Measurements from ENCODE around the gene NFKB1. TPM values are rescaled to one million over a fixed set of nuclear protein-coding genes. Genes with fewer than 3 reads are reported as not detected.

The NFKB1 gene
- total RNA-seq, 1 donor from 2014 or later = 20.6 TPM

DNA sequence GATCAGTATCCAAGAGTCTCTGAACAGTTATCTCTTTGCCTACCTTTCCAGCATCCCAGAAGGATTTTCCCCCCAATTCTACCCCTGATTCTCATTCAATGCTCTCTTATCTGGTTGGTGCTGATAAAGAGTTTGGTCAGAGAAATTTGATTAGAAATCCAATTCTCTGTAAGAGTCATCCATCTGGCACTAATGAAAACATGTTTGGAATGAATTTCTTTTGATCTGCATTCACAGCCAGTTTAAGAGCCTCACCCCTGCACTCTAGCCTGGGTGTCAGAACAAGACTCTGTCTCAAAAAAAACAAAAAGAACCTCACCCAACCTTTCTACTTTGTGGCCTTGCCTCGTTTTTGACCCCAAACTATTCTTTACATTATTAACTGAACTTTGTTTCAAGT, 137.5 kb downstream of the NFKB1 start:
- H3K9me3 Mint-ChIP-seq = no peaks in the 10 kb centered on the region
- H3K27ac Mint-ChIP-seq = no peak overlapping the region
- H3K27me3 Mint-ChIP-seq = no peaks in the 10 kb centered on the region
- H3K4me3 Mint-ChIP-seq = no peak overlapping the region
- peaks cover 4% of the 10 kb centered on the region for H3K36me3 Mint-ChIP-seq
- TF ChIP-seq, protein P1, sequence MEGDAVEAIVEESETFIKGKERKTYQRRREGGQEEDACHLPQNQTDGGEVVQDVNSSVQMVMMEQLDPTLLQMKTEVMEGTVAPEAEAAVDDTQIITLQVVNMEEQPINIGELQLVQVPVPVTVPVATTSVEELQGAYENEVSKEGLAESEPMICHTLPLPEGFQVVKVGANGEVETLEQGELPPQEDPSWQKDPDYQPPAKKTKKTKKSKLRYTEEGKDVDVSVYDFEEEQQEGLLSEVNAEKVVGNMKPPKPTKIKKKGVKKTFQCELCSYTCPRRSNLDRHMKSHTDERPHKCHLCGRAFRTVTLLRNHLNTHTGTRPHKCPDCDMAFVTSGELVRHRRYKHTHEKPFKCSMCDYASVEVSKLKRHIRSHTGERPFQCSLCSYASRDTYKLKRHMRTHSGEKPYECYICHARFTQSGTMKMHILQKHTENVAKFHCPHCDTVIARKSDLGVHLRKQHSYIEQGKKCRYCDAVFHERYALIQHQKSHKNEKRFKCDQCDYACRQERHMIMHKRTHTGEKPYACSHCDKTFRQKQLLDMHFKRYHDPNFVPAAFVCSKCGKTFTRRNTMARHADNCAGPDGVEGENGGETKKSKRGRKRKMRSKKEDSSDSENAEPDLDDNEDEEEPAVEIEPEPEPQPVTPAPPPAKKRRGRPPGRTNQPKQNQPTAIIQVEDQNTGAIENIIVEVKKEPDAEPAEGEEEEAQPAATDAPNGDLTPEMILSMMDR (conservative IDR thresholded peaks at IDR 0.05) = no peak
- H3K4me1 Mint-ChIP-seq (ENCODE audit: unreplicated experiment) = no peaks in the 10 kb centered on the region
- no peak for DNase-seq (ENCODE audit: extremely low spot score, unreplicated experiment)

DNA sequence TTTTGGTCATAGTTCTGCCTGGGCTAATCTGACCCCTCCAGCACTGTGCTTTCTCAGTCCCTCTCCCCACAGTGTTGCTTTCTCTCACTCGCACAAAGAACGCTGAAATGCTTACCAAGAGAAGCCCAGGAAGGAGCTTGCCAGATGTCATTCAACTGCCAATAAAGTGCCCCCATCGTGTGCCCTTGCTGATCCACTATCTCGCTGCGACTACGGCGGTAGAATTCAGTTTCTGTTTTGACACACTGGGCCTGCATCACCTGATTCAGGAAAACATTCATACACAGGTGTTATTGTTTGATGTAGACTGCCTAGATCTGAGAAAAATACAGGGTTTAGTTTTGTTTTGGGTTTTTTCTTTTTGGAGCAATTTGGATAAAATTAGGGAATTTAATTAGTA, 138.4 kb downstream of the NFKB1 start:
- Mint-ChIP-seq H3K4me3 (no peak overlapping the region), H3K27ac (no peak overlapping the region), H3K36me3 (peaks cover 4% of the 10 kb centered on the region), H3K27me3 (no peaks in the 10 kb centered on the region), H3K4me1 (ENCODE audit: unreplicated experiment) (no peaks in the 10 kb centered on the region), H3K9me3 (no peaks in the 10 kb centered on the region)
- DNase-seq (ENCODE audit: extremely low spot score, unreplicated experiment) = no peak
- TF ChIP-seq, protein P1 (conservative IDR thresholded peaks at IDR 0.05) = no peak

DNA sequence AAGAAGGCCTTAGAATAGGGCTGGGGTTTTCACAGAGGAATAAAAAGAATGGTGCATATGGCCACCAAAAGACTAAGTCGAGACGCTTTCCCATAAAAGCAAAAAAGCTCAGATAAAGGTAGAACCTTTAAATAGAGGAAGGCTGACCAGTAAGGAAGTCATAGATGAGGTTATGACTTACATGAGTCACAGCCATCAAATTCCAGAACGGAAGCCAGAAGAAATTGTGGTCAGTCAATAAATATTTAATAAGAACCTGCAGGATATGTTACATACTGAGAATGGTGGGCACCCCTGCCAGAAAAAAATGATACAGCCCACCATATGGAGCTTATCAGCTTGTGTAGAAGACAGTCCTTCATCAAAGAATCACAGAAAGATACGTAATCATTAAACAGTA, 139.5 kb downstream of the NFKB1 start:
- H3K4me1 Mint-ChIP-seq (ENCODE audit: unreplicated experiment) = no peaks in the 10 kb centered on the region
- H3K27ac Mint-ChIP-seq = no peak overlapping the region
- no peak overlapping the region for H3K4me3 Mint-ChIP-seq
- H3K9me3 Mint-ChIP-seq = no peaks in the 10 kb centered on the region
- H3K27me3 Mint-ChIP-seq = no peaks in the 10 kb centered on the region
- DNase-seq (ENCODE audit: extremely low spot score, unreplicated experiment) = no peak
- TF ChIP-seq, protein P1 (conservative IDR thresholded peaks at IDR 0.05) = no peak
- peaks cover 8% of the 10 kb centered on the region for H3K36me3 Mint-ChIP-seq

DNA sequence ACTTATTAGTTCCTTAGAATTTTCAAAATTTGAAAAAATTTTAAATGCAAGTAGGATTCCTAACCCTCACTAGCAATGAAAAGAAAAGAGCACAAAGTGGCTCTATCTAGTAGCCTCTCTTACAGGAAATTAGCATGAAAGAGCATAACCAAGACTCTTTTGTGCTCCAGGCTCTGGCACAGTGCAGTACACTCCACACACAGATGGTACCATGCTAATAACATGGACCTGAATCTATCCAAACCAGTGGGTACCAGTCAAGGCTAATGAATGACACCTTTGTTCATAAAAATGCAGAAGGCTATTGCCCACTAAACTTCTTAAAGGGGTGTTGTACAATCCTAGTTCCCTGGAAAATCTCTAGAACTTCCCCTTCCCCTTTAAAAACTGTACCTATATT, 140.6 kb downstream of the NFKB1 start:
- TF ChIP-seq, protein P1 (conservative IDR thresholded peaks at IDR 0.05) = no peak
- H3K9me3 Mint-ChIP-seq = no peaks in the 10 kb centered on the region
- H3K36me3 Mint-ChIP-seq = peaks cover 8% of the 10 kb centered on the region
- no peak overlapping the region for H3K27ac Mint-ChIP-seq
- H3K4me3 Mint-ChIP-seq = no peak overlapping the region
- no peak for DNase-seq (ENCODE audit: extremely low spot score, unreplicated experiment)
- no peaks in the 10 kb centered on the region for H3K27me3 Mint-ChIP-seq
- no peaks in the 10 kb centered on the region for H3K4me1 Mint-ChIP-seq (ENCODE audit: unreplicated experiment)

DNA sequence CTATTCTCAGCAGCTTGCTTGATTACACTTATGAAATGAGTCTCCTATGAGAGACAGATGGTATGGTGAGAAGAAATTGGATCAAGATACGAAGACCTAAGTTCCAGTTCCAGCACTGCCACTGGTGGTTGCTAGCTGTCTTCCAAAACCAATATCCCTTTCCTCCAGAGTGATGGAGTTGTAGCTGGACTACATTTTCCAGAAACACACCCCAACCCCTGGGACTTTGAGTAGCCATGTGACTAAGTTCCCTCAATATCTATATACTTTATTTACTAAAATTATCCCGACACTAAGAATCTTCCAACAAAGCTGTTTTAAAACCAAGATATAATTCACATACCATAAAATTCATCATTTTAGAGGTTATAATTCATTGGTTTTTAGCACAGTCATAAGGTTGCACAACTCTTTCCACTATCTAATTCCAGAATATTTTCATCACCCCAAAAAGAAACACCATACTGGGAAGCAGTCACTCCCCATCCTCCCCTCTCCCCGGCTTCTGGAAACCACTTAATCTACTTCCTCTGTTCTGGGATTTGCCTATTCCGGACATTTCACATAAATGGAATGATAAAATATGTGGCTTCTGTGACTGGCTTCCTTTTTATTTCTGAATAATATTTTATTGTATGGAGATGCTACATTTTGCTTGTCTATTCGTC, 141.6 kb downstream of the NFKB1 start:
- Mint-ChIP-seq H3K9me3 (no peaks in the 10 kb centered on the region), H3K4me3 (no peak overlapping the region), H3K4me1 (ENCODE audit: unreplicated experiment) (no peaks in the 10 kb centered on the region), H3K36me3 (peaks cover 8% of the 10 kb centered on the region), H3K27me3 (no peaks in the 10 kb centered on the region), H3K27ac (no peak overlapping the region)
- DNase-seq (ENCODE audit: extremely low spot score, unreplicated experiment) = no peak
- TF ChIP-seq, protein P1 (conservative IDR thresholded peaks at IDR 0.05) = no peak
